Measurements from ENCODE around the gene PUM1.

Gene PUM1

GRCh38 chr1:31005617-31006166 lies 59.8 kb downstream of the PUM1 start:
- in situ Hi-C loops (cut with HindIII; ENCODE audit: low sequenced_read_pairs): no loop called here
- DNase-seq (ENCODE audit: low read depth, low spot score): no peak
- H3K4me3 ChIP-seq (ENCODE audit: low read depth, low read length): no peak overlapping the region
- no peak for TF ChIP-seq CTCF (IDR thresholded peaks at IDR 0.05; ENCODE audit: low read depth, low read length)

DNA sequence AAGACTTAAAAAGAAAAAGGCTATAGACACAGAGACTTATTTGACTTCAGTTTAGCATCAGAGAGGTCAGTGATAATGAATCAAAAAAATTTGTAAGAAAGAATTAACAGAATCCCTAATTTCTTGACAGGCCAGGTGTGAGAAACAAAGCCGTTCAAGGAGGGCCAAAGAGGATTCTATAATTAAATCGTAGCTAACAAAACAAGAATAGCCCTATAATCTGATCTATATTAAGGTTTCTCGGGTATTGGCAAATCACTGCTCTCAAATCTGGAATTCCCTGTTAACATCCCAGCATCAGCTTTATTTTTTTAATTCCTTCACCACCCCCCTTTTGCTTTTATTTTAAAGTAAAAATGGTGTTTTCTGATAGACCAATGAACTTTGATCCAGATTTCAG lies 60.3 kb downstream of the PUM1 start:
- no peak overlapping the region for H3K4me3 ChIP-seq (ENCODE audit: low read depth, low read length)
- TF ChIP-seq CTCF (IDR thresholded peaks at IDR 0.05; ENCODE audit: low read depth, low read length): no peak
- DNase-seq (ENCODE audit: low read depth, low spot score): no peak
- in situ Hi-C loops (cut with HindIII; ENCODE audit: low sequenced_read_pairs): no loop called here

DNA sequence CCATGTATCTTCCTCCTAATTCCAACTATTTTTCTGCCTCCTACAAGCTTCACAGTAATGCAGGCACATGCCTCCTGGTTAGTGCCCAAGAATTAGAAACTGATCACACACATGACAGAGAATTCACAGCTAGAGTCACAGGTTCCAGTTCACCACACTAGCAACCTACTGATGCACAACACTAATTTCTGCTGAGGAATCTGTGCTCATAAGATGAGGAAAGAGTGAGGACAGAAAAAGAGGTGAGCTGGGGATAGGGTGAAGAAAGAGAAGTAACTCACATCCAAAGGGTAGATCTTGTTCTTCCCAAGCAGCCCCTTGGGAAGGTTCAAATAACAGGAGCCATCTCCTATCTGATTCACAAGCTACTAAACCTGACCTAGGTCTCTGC lies 61.3 kb downstream of the PUM1 start:
- no peak overlapping the region for H3K4me3 ChIP-seq (ENCODE audit: low read depth, low read length)
- no peak for DNase-seq (ENCODE audit: low read depth, low spot score)
- in situ Hi-C loops (cut with HindIII; ENCODE audit: low sequenced_read_pairs): no loop called here
- no peak for TF ChIP-seq CTCF (IDR thresholded peaks at IDR 0.05; ENCODE audit: low read depth, low read length)

GRCh38 chr1:31003613-31004230 lies 61.8 kb downstream of the PUM1 start:
- no peak for TF ChIP-seq CTCF (IDR thresholded peaks at IDR 0.05; ENCODE audit: low read depth, low read length)
- in situ Hi-C loops (cut with HindIII; ENCODE audit: low sequenced_read_pairs): no loop called here
- DNase-seq (ENCODE audit: low read depth, low spot score): no peak
- H3K4me3 ChIP-seq (ENCODE audit: low read depth, low read length): no peak overlapping the region

DNA sequence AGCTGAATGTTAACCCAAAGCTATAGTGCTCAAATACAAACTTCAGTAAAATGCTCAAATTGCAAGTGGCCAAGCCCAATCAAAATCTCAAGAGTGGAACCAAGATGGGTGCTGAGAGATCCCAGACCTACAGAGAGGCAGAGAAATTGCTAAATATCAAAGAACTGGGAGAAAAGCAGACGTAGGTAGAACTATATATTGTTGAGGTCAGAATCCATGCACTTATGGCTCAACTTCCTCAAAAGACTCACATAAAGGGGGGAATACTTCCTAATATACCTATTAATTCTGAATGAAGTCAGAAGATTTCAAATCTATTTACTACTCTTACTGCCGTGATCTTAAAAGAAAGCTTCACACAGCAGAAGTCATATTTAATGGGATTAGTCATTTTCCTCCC lies 65.2 kb downstream of the PUM1 start:
- no peak for DNase-seq (ENCODE audit: low read depth, low spot score)
- no peak for TF ChIP-seq CTCF (IDR thresholded peaks at IDR 0.05; ENCODE audit: low read depth, low read length)
- in situ Hi-C loops (cut with HindIII; ENCODE audit: low sequenced_read_pairs): no loop called here
- H3K4me3 ChIP-seq (ENCODE audit: low read depth, low read length): no peak overlapping the region

DNA sequence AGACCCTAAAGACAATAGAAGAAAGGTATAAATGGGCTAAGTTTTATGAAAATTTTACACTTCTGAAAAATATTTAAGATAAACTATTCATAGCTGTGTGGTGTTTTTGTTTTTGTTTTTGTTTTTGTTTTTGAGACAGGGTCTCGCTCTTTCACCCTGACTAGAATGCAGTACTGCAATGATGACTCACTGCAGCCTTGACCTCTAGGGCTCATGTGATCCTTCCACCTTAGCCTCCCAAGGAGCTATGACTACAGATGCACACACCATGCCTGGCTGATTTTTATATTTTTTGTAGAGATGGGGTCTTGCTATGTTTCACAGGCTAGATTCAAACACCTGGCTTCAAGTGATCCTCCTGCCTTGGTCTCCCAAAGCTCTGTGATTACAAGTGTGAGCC lies 66.6 kb downstream of the PUM1 start:
- DNase-seq (ENCODE audit: low read depth, low spot score): no peak
- in situ Hi-C loops (cut with HindIII; ENCODE audit: low sequenced_read_pairs): no loop called here
- no peak overlapping the region for H3K4me3 ChIP-seq (ENCODE audit: low read depth, low read length)
- no peak for TF ChIP-seq CTCF (IDR thresholded peaks at IDR 0.05; ENCODE audit: low read depth, low read length)
